Neural cell (in vitro differentiated cells): ENCODE data around the gene PAIP2.

Experiments
- EZH2 ChIP-seq: fragments of 200-600, 300-800 bp; shearing (Covaris generic), sonication (generic); IDR thresholded peaks from 2 replicates; pipeline ENCODE4 v1.6.1; 2014; ENCODE audit warnings: antibody characterized with exemption, low read length, borderline replicate concordance, mild to moderate bottlenecking; ENCODE audit not compliant: insufficient read depth, poor library complexity, severe bottlenecking
- POLR2AphosphoS5 ChIP-seq: IDR thresholded peaks from 2 replicates; pipeline ENCODE4 v1.6.1; 2012
- RAD21 ChIP-seq: fragments of 450-650 bp; conservative IDR thresholded peaks from 2 replicates; pipeline ENCODE4 v1.6.1; 2014; ENCODE audit warnings: antibody characterized with exemption, mild to moderate bottlenecking, moderate library complexity
- TAF1 ChIP-seq: IDR thresholded peaks from 2 replicates; pipeline ENCODE4 v1.6.1; 2012; ENCODE audit warnings: low read depth
- TF ChIP-seq, protein P1 (sequence below): fragments of 450-650 bp; IDR thresholded peaks from 2 replicates; pipeline ENCODE4 v1.5.1; 2014; ENCODE audit warnings: antibody characterized with exemption, mild to moderate bottlenecking, moderate library complexity; ENCODE audit not compliant: poor library complexity, severe bottlenecking

- TF ChIP-seq POLR2AphosphoS5 (no peak), EZH2 (no peak), TAF1 (no peak), RAD21 (no peak)
- TF ChIP-seq, protein P1, sequence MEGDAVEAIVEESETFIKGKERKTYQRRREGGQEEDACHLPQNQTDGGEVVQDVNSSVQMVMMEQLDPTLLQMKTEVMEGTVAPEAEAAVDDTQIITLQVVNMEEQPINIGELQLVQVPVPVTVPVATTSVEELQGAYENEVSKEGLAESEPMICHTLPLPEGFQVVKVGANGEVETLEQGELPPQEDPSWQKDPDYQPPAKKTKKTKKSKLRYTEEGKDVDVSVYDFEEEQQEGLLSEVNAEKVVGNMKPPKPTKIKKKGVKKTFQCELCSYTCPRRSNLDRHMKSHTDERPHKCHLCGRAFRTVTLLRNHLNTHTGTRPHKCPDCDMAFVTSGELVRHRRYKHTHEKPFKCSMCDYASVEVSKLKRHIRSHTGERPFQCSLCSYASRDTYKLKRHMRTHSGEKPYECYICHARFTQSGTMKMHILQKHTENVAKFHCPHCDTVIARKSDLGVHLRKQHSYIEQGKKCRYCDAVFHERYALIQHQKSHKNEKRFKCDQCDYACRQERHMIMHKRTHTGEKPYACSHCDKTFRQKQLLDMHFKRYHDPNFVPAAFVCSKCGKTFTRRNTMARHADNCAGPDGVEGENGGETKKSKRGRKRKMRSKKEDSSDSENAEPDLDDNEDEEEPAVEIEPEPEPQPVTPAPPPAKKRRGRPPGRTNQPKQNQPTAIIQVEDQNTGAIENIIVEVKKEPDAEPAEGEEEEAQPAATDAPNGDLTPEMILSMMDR = no peak
Observed at GRCh38 chr5:139415869-139416268, 74.2 kb downstream of the PAIP2 start.
